Renal cortex interstitium (tissue), 11 donors: ENCODE results near the gene DST. TPM values are rescaled to one million over a fixed set of nuclear protein-coding genes. Genes with fewer than 3 reads are reported as not detected.

Experiments
- DNase-seq, 11 donors: peaks; one replicate each; pipeline ENCODE4 v3.0.0-alpha.2; 2013; ENCODE audit warnings: low read depth in 9 of 11, low spot score in 4 of 11; ENCODE audit errors: extremely low read depth in 1 of 11
- polyA plus RNA-seq, 3 donors: library from polyadenylated mRNA; unstranded; fragments of 120-200 nt; gene quantifications; one replicate each; pipeline ENCODE4 v1.2.1, GENCODE V29; 2013; ENCODE audit not compliant: insufficient read length in 3 of 3

Gene DST
- polyA plus RNA-seq, 3 donors = 196 to 227 (median 206) TPM

DNA sequence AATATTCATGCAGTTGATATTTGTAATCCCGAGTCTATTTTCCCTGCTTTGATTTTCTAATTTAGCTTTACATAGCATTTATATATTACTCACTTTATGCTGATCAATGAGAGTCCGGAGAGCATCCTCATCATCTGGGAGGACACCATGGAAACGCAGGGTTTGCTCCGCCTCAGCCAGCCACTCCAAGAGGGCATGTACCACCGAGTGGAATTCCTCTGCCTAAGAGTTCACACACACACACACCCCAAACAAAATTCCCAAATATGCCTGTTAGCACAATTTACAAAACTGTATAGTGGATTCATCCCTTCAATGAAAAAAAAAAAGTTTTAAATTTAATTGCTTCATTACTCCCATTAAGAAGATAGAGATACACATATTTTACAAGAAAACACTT, 160.7 kb downstream of the DST start:
- no peak for DNase-seq

DNA sequence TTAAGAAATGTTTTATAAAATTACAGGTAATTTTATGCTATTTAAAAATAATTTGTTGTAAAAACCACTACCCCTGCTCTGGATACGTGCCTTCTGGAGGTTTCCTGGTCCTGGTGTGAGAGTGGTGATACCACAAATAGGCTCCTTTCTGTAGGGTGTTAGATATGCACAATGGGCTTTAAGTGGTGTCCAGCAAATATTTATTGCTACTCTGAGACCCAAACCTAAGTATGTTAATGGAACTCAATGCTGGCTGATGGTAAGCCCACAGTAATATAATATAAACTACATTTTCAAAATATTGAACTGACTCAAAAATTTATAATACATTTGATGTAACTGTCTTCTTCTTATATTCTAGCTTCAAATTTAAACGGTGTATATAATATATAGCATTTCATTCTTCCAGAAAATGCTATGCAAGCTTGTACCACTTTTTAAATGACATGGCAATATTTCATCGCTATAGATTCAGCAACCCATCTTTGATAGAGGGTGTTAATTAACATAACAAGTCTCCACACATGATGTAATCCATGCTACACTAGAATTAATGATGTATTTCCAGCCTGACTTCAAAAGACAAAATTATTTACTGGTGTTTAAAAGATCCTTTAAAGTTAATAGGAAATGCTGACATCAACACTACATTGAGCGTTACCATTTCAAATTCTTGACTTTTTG, 161.9 kb downstream of the DST start:
- no peak for DNase-seq

DNA sequence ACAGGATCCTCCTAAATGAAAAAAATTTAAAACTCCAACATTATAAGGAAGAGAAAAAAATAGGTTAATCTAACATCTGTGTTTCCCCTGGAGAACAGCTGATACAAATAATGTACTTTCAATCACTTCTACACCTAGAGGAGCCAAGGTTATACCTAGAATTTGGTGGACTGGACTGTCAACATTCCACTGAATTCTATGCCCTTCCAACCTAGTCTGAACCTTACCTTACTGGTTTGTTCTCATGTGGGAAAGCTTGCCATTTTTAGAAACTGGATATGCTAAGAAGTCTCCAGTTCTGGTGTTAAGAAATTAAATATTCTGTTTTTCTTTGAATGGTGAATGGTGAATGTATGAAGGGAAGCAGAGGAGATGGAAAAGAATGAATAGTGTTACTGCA, 162.4 kb downstream of the DST start:
- no peak for DNase-seq

DNA sequence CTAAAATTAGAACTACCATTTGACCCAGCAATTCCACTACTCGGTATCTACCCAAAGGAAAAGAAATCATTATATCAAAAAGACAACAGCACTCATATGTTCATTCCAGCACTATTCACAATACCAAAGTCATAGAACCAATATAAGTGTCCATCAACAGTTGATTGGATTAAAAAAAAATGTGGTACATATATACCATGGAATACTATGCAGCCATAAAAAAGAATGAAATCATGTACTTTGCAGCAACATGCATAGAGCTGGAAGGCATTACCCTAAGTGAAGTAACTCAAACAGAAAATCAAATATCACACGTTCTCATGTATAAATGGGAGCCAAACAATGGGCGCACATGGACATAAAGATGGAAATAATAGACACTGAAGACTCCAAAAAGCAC, 163.3 kb downstream of the DST start:
- DNase-seq = no peak

DNA sequence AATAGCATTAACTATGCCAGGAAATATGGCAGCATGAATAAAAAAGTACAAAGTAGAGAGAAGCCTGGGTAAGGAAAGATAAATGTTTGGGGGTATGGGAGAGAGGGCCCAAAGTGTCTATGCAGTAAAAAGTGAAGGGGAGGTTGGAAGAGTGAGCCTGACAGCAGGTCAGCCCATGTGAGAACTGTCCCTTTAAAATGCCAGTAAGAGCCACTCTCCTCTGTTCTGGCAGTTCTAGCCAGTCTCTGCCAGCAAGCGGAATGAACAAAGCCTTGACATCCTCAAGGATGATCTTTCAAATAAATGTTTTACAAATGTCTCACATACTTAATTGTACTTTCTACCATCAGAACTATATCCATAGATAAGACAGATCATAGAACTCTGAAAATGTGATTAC, 164.5 kb downstream of the DST start:
- DNase-seq = no peak

DNA sequence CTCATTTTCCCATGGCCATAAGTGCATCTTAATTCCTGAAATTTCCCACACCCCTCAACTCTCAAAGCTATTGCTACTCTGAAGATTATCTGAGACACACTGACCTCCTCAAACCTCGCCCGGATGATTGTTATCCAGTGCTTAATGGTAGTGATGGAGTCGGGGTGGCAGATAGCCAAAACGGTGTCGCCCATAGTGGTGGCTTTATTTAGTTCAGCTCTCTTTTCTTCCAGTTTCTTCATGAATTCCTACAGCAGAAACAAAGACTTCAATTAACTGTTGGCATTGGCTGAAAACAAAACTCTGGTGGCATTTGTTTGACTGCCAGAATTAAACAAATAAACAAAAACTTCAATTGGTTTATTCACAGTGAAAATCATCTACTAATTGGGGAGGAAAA, 165.4 kb downstream of the DST start:
- DNase-seq = no peak

DNA sequence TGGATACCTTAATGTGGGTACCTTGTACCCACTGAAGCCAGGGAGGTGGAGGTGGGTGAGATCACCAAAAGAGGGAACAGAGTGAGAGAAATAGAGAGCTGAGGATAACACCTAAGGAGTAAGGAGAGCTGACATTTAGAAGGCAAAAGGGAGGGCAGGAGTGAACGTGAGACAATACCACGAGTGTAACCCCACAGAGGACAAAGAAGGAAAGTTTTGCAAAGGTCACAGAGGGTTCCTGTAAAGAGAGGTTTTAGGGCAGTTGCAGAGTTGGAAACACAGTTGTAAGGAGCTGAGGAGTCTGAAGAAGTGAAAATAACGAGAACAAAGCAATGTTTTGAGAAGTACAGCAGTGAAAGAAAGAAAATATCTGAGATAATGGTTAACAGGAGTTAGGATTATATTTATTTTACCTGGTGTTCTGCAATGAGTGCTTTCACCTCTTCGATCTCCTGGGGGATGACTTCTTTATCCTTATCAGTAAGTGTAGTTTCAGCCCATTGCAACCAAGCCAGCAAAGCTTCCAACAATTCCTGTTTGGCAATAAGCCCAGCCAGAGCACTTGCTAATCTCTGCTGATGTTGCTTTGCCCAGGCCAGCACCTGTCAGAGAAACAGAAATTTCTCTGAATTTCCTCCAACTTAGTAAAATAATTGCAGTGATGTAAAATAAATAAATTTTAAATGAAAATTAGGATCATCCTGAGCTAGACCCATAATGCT, 166.8 kb downstream of the DST start:
- DNase-seq = no peak

DNA sequence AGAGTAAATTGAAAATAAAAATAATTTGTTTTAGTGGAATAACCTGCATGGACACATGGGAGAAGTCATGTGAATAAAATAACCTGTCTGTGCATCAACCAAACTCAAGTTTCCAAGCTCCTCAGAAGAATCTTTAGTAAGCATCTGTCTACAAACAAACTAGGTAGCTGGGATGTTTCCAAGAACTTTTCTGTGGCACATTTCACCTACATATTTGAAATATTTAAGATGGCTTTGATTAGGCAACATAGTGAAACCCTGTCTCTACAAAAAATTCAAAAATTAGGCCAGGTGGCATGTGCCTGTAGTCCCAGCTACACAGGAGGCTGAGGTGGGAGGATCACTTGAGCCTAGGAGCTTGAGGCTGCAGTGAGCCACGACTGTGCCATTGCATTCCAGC, 168.2 kb downstream of the DST start:
- DNase-seq = no peak

DNA sequence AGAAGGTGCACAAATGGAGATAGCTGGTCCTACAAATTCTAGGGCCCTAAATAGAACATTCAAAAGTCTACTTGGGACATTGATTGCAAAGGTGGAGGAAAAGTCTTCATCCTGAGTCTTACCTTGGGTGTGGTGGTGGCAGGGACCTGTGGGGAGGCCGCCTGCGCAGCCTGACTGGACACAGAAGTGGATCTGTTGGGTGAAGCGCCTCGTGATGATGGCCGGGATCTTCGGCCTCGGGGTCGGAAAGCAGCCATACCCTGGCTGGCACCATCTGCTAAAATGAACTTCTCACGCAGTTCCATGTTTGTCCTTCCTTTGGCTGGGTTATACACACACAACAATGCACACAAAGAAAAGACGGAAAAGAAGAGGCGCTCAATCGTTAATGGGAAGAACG, 179.2 kb downstream of the DST start:
- DNase-seq = no peak

DNA sequence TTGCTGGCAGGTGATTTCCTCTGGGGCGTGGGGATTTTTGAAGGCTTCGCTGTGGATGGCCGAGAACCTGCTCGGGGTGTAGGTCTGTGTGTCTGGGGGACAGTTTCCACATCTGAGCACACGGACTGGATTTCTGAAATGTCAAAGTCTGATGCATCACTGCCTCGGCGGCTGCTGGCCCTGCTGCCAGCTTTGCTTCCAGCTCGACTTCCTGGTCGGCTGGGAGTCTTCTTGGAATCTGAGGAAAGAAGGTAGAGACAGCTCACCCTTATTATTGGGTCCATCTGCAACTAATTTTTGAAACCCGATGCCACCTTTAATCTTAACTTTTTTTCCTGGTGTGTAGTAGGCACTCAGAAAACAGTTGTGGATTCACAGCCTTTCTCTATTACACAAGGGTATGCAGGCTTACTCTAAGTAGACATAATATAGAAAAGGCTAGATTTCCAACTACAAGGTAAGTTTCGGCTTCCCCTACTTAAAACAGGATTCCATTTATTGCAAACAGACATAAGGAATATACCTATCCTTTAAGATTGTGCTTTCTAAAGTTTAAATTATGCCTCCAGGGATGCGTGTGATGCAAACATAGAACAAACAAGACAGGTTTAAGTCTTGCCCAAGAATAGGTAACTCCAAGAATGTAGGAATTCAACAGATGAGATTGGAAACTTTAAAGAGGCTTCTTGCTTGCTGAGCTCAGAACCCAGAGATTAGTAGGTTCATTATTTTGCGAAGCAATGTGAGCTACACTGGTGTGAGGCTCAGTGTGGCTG, 183.5 kb downstream of the DST start:
- no peak for DNase-seq

DNA sequence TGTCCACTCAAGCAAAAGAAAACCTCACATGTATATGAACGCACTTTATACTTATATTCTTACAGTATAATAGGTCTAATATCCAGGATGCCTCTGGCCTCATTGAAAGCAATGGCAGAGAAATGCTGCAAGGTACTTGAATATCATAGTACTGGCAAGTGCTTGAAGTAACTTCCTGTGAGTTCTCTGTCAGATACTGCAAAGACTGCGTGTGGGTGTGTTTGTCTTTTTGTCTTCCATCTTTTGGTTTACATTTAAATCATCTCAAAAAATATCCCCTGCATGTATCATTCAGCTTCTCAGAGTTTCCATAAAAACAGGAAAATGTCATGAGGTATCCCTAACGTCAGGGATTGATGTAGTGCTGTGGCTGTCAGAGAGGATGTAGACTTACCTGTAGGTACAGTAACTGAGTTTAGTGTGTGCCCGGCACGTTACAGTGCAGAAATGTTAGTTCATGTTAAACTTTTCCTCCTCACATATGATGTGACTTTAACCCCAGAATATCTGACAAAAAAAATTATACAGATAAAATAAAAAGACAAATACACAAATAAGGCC, 184.3 kb downstream of the DST start:
- DNase-seq = no peak

DNA sequence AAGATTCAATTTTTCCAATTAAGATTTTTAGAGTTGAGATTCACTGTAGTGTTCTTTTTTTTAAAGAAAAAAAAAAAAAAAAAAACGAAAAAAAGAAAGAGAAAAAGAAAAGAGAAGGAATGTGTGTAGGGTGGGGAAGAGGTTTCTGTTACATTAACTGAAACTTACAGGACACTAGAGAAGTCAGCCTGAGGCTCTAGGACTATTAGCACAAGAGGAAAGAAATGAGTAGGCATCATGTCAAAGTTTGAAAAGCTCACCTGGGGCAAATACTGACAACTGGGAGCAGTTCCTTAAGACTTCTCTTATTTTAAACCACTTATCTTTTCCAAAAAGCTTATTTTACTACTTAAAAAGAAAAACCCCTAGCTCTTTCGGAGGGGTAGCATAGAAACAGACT, 185.9 kb downstream of the DST start:
- DNase-seq = no peak

DNA sequence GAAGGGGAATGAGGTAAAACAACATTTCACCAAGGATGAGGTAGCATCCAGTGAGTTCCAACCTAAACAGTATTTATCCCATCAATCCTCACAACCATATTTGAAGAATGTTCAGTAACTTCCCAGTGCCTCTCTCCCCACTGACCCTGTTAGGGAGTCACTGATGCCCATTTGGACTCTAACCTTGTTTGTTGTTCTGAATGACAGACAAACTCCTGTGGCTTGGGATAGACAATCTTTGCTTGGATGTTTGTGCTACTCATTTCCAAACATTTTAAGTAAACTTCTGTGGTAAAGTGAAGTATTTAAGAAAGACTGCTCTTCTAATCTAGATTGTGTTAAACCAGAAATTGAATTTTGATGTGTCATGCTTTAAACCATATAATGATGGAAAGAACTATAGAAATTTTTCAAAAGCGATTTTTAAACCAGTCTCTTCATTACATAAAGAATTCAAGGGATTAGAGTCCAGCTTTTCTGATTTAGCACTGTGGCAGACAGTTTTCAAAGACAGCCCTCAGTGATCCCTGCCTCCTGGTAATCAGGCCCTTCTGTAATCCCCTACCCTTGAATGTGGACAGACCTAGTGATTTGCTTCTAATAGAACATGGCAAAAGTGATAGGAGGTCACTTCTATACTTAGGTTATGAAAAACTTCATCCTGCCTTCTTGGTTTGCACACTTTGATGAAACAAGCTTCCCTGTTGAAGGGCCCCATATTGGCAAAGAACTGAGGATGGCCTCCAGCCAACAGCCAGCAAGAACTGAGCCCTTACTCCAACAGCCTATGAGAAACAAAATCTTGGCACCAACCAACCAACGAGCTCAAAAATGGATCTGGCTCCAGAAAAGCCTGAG, 191.6 kb downstream of the DST start:
- peak in 1 of 11 donors; percentile 8 for DNase-seq

DNA sequence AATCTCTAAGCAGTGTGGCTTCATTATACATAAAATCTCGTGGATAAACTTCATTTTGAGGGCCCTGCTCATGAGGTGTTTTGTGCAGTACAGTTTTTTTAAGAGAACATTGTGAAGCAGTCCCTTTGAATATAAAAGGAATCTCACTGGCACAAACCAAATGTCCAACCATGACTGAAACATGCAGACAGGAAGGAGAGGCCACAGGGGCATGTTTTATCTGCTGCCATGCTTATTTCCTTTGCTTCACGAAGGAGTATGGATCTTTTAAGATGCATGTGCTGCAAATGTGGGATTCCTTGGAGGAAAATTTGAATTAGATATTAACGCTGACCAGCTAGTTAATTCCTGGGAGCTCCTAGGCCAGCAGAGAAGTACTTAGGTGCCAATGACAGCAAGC, 192.3 kb downstream of the DST start:
- no peak for DNase-seq

DNA sequence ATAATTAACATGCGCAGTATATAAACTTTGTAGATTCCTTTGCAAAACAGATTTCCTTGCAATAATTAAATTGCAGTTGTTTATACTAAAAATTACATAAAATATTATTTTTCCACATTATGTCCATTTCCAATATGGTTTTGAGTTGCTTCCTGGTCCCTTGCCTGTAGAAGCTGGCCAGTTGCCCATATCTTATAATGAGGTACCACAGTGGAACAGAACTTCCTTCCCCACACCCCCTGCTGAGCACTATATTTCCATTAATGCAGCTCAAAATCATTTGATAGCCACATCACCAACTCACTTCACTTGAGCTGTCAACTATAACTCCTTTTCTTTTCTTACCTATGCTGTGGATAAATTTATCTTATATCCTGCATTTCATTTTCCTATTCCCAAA, 194.6 kb downstream of the DST start:
- DNase-seq = no peak

DNA sequence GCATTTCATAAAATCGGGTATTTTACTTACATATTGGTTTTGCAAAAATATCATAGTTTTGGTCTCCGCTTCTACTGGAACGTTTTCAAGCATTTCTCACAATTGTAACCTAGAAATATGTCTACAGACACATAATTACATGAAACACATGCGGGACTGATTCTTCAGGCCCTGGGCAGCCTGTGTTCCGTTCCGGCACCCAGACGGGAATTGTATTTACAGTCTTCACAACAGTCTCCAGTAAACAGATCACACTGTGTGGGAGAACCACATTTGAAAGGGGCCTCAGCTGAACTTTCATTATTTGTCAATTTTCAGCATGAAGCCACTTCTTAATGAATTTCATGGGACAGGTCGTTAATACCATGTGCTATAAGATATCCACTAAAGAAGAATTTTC, 196.9 kb downstream of the DST start:
- peak in 1 of 11 donors; percentile 6 for DNase-seq

DNA sequence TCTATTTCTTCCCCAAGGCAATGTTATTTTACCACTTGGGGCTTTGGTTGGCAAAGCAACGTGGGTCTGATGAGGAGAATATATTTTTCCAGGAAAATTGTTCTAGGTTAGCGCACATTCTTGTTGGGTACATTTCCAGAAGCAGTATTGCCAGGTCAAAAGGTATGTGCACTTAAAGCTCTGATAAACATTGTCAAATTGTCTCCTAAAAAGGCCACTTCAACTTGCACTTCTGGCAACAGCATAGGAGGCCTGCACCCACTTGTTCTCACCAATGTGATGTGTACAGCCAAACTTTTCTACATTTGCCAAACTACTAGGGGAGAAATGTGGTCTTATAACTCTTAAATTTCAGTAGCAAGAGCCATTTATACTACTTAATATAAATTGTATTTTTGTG, 197.8 kb downstream of the DST start:
- DNase-seq = no peak

DNA sequence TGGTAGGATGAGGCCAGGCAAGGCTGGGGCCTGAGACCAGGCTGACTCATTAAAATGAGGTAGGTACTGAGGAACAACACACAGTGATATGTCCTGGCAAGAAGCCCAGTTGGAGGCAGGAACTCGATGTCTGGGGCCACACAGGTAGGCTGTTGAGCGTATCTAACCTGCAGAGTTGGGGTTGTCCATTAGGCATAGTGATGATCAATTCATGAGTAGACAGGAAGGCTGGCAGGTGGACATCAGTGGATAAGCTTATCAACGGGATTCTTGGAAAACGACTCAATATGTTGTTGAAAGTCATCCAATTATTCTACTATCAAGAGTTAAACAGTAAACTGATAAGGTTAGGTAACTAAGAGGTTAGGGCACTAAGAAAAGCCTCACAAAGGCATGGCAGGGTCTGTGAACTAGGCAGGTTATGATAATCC, 202.1 kb downstream of the DST start:
- DNase-seq = no peak
